ENCODE results near the gene CLEC12A.

DNA sequence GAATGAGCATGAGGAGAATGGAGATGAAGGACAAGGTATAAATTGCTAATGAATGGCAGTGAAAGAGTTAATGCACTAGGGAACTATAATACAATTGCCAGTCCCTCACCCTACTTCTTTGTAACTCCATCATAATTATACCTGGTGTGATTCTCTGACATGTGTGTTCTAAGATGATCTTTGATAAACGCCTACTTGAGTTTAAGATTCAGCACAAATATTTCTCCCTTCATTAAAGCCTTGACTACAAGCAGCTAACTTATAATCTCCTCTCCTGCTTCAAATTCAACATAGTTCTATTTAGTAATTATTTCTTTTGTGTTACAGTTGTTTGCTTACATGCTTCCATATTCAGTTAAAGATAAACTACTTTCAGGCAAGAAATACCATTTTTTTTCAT lies 29.4 kb upstream of the CLEC12A start:
- TF ChIP-seq POLR2AphosphoS5 (IDR thresholded peaks at IDR 0.05; ENCODE audit: borderline replicate concordance, low read depth, low read length) (no peak), EZH2 (IDR thresholded peaks at IDR 0.05) (no peak), FOXP2 (optimal IDR thresholded peaks at IDR 0.05; ENCODE audit: control extremely low read depth, extremely low read length, insufficient read depth) (no peak)
